ENCODE results near the gene MEF2D.
A peak's percentile ranks its signal among the peaks of the same experiment; 100 is the strongest.

MEF2D gene

GRCh38 chr1:156440654-156441437 is 59.7 kb downstream of the MEF2D start:
- no peaks in the 10 kb centered on the region for H3K36me3 ChIP-seq
- no peak overlapping the region for H3K27ac ChIP-seq
- peaks cover 30% of the 10 kb centered on the region for H4K20me1 ChIP-seq
- H3K9me3 ChIP-seq, result peaks cover 8% of the 10 kb centered on the region
- peaks cover 85% of the 10 kb centered on the region for H3K27me3 ChIP-seq
- H3K9ac ChIP-seq, result no peak overlapping the region
- no peak overlapping the region for H3K4me3 ChIP-seq
- peaks cover 21% of the 10 kb centered on the region for H3K4me1 ChIP-seq
- no peak for TF ChIP-seq Cebpa-rat (IDR thresholded peaks at IDR 0.05)
- H3K4me2 ChIP-seq, result no peak overlapping the region

- Histone ChIP-seq H4K20me1 (peaks cover 37% of the 10 kb centered on the region), H3K36me3 (no peaks in the 10 kb centered on the region), H3K9me3 (peaks cover 15% of the 10 kb centered on the region), H3K4me1 (peaks cover 21% of the 10 kb centered on the region), H3K4me3 (no peak overlapping the region), H3K27ac (no peak overlapping the region), H3K9ac (no peak overlapping the region), H3K27me3 (peaks cover 96% of the 10 kb centered on the region), H3K4me2 (peak overlapping the region; percentile 63)
- no peak for TF ChIP-seq Cebpa-rat (IDR thresholded peaks at IDR 0.05)
Observed at GRCh38 chr1:156439777-156440183, 60.8 kb downstream of the MEF2D start.

GRCh38 chr1:156439036-156439776 is 61.4 kb downstream of the MEF2D start:
- no peak overlapping the region for H3K4me3 ChIP-seq
- H3K4me2 ChIP-seq, result peak overlapping the region; percentile 63
- no peak overlapping the region for H3K9ac ChIP-seq
- H3K27me3 ChIP-seq, result peaks cover 100% of the 10 kb centered on the region
- no peak overlapping the region for H3K27ac ChIP-seq
- no peak for TF ChIP-seq Cebpa-rat (IDR thresholded peaks at IDR 0.05)
- H4K20me1 ChIP-seq, result peaks cover 43% of the 10 kb centered on the region
- peaks cover 15% of the 10 kb centered on the region for H3K9me3 ChIP-seq
- no peaks in the 10 kb centered on the region for H3K36me3 ChIP-seq
- peaks cover 21% of the 10 kb centered on the region for H3K4me1 ChIP-seq

GRCh38 chr1:156438278-156438987 is 62.1 kb downstream of the MEF2D start:
- Histone ChIP-seq H3K27ac (no peak overlapping the region), H3K27me3 (peaks cover 100% of the 10 kb centered on the region), H3K9me3 (peaks cover 15% of the 10 kb centered on the region), H3K4me1 (peaks cover 21% of the 10 kb centered on the region), H3K9ac (no peak overlapping the region), H4K20me1 (peaks cover 49% of the 10 kb centered on the region), H3K4me2 (peak overlapping the region; percentile 63), H3K36me3 (no peaks in the 10 kb centered on the region), H3K4me3 (no peak overlapping the region)
- no peak for TF ChIP-seq Cebpa-rat (IDR thresholded peaks at IDR 0.05)

GRCh38 chr1:156437037-156437867 is 63.3 kb downstream of the MEF2D start:
- Histone ChIP-seq H3K27me3 (peaks cover 100% of the 10 kb centered on the region), H3K4me3 (no peak overlapping the region), H3K9me3 (peaks cover 15% of the 10 kb centered on the region), H3K27ac (no peak overlapping the region), H3K4me2 (no peak overlapping the region), H3K4me1 (peaks cover 21% of the 10 kb centered on the region), H4K20me1 (peaks cover 59% of the 10 kb centered on the region), H3K9ac (no peak overlapping the region), H3K36me3 (no peaks in the 10 kb centered on the region)
- TF ChIP-seq Cebpa-rat (IDR thresholded peaks at IDR 0.05), result no peak

GRCh38 chr1:156436141-156437036 is 64.2 kb downstream of the MEF2D start:
- H3K9me3 ChIP-seq, result peaks cover 15% of the 10 kb centered on the region
- H3K36me3 ChIP-seq, result no peaks in the 10 kb centered on the region
- H3K4me1 ChIP-seq, result peaks cover 21% of the 10 kb centered on the region
- H3K9ac ChIP-seq, result no peak overlapping the region
- no peak overlapping the region; the same call in 1 of the 2 replicates for H3K4me3 ChIP-seq
- peaks cover 100% of the 10 kb centered on the region for H3K27me3 ChIP-seq
- no peak overlapping the region for H3K4me2 ChIP-seq
- peaks cover 59% of the 10 kb centered on the region for H4K20me1 ChIP-seq
- no peak overlapping the region for H3K27ac ChIP-seq
- TF ChIP-seq Cebpa-rat (IDR thresholded peaks at IDR 0.05), result no peak

GRCh38 chr1:156435545-156436140 is 64.9 kb downstream of the MEF2D start:
- no peak overlapping the region for H3K27ac ChIP-seq
- peaks cover 21% of the 10 kb centered on the region for H3K4me1 ChIP-seq
- H3K36me3 ChIP-seq, result no peaks in the 10 kb centered on the region
- peaks cover 15% of the 10 kb centered on the region for H3K9me3 ChIP-seq
- no peak for TF ChIP-seq Cebpa-rat (IDR thresholded peaks at IDR 0.05)
- H4K20me1 ChIP-seq, result peaks cover 59% of the 10 kb centered on the region
- peaks cover 100% of the 10 kb centered on the region for H3K27me3 ChIP-seq
- H3K4me3 ChIP-seq, result no peak overlapping the region
- no peak overlapping the region for H3K9ac ChIP-seq
- H3K4me2 ChIP-seq, result no peak overlapping the region

GRCh38 chr1:156434989-156435544 is 65.5 kb downstream of the MEF2D start:
- TF ChIP-seq Cebpa-rat (IDR thresholded peaks at IDR 0.05), result no peak
- Histone ChIP-seq H3K27me3 (peaks cover 100% of the 10 kb centered on the region), H3K4me3 (no peak overlapping the region), H3K36me3 (no peaks in the 10 kb centered on the region), H3K4me2 (no peak overlapping the region), H3K9ac (no peak overlapping the region), H4K20me1 (peaks cover 59% of the 10 kb centered on the region), H3K9me3 (peaks cover 15% of the 10 kb centered on the region), H3K27ac (no peak overlapping the region), H3K4me1 (peaks cover 21% of the 10 kb centered on the region)

Measured in BLaER1 (cell line).